Suprapubic skin (tissue), 4 donors: ENCODE measurements around the gene PCSK9. TPM values are rescaled to one million over a fixed set of nuclear protein-coding genes. Genes with fewer than 3 reads are reported as not detected.

Experiments
- DNase-seq, 2 donors: peaks; one replicate each; pipeline ENCODE4 v3.0.0-alpha.2; 2019; ENCODE audit warnings: low spot score in 2 of 2
- H3K27ac ChIP-seq: fragments of 200-600 bp; sonication (generic); one replicate; pipeline ENCODE4 v1.5.1; 2019
- H3K27me3 ChIP-seq: fragments of 200-600 bp; sonication (generic); one replicate; pipeline ENCODE4 v1.5.1; 2019
- H3K36me3 ChIP-seq: fragments of 200-600 bp; sonication (generic); one replicate; pipeline ENCODE4 v1.5.1; 2019
- H3K4me1 ChIP-seq: fragments of 200-600 bp; sonication (generic); one replicate; pipeline ENCODE4 v1.5.1; 2019
- H3K4me3 ChIP-seq: fragments of 200-600 bp; sonication (generic); one replicate; pipeline ENCODE4 v1.5.1; 2019; ENCODE audit warnings: mild to moderate bottlenecking
- H3K9me3 ChIP-seq: fragments of 200-600 bp; sonication (generic); one replicate; pipeline ENCODE4 v1.5.1; 2019
- EP300 ChIP-seq: sonication (generic); formaldehyde crosslinking; IDR thresholded peaks from one replicate; pipeline ENCODE4 v1.6.1; 2017; ENCODE audit warnings: antibody characterized with exemption
- POLR2A ChIP-seq, 2 donors: fragments of 450-650 bp; IDR thresholded peaks; one replicate each; pipeline ENCODE4 v1.6.1; 2017; ENCODE audit warnings: antibody characterized with exemption in 2 of 2, mild to moderate bottlenecking in 2 of 2, moderate library complexity in 2 of 2
- POLR2AphosphoS5 ChIP-seq, 3 donors: sonication (generic); formaldehyde crosslinking; IDR thresholded peaks; one replicate each; pipeline ENCODE4 v1.6.1; 2017; ENCODE audit warnings: antibody characterized with exemption in 3 of 3
- WGBS: methylation state at CpG from one replicate; pipeline ENCODE4 v1.1.5; 2018; 5-methylcytosine and 5-hydroxymethylcytosine counted together
- total RNA-seq, 4 donors: library from RNA; depleted of rRNA; stranded (reverse); fragments of >200 nt; gene quantifications; one replicate each; pipeline ENCODE4 v1.1.0, GENCODE V29; 2016
- TF ChIP-seq, protein P1 (sequence below), 2 donors: fragments of 200-600 bp in 1 of 2; fragments of 450-650 bp in 1 of 2; sonication (generic) in 1 of 2; IDR thresholded peaks; one replicate each; pipeline ENCODE4 v1.5.1; 2016 to 2019; ENCODE audit warnings: antibody characterized with exemption in 2 of 2, mild to moderate bottlenecking in 1 of 2, moderate library complexity in 1 of 2

The PCSK9 gene
- total RNA-seq, 4 donors from 2014 or later = 0.24 to 1.5 (median 0.36) TPM

- H3K9me3 ChIP-seq = no peaks in the 10 kb centered on the region
- H3K4me1 ChIP-seq = no peaks in the 10 kb centered on the region
- H3K36me3 ChIP-seq = peaks cover 98% of the 10 kb centered on the region
- H3K27ac ChIP-seq = no peak overlapping the region
- WGBS = 97% methylated on average over 2 of the region's 2 CpGs
- no peak for TF ChIP-seq POLR2A (IDR thresholded peaks at IDR 0.05)
- no peak for TF ChIP-seq POLR2AphosphoS5 (IDR thresholded peaks at IDR 0.05)
- TF ChIP-seq, protein P1, sequence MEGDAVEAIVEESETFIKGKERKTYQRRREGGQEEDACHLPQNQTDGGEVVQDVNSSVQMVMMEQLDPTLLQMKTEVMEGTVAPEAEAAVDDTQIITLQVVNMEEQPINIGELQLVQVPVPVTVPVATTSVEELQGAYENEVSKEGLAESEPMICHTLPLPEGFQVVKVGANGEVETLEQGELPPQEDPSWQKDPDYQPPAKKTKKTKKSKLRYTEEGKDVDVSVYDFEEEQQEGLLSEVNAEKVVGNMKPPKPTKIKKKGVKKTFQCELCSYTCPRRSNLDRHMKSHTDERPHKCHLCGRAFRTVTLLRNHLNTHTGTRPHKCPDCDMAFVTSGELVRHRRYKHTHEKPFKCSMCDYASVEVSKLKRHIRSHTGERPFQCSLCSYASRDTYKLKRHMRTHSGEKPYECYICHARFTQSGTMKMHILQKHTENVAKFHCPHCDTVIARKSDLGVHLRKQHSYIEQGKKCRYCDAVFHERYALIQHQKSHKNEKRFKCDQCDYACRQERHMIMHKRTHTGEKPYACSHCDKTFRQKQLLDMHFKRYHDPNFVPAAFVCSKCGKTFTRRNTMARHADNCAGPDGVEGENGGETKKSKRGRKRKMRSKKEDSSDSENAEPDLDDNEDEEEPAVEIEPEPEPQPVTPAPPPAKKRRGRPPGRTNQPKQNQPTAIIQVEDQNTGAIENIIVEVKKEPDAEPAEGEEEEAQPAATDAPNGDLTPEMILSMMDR (IDR thresholded peaks at IDR 0.05) = no peak
- TF ChIP-seq EP300 = no peak
- DNase-seq = no peak
- no peaks in the 10 kb centered on the region for H3K27me3 ChIP-seq
- no peak overlapping the region for H3K4me3 ChIP-seq
Observed at GRCh38 chr1:55074455-55074854, 35.1 kb downstream of the PCSK9 start.

GRCh38 chr1:55076356-55076755 lies 37.0 kb downstream of the PCSK9 start:
- peaks cover 98% of the 10 kb centered on the region for H3K36me3 ChIP-seq
- no peak for DNase-seq
- no peak overlapping the region for H3K4me3 ChIP-seq
- no peak overlapping the region for H3K27ac ChIP-seq
- no peaks in the 10 kb centered on the region for H3K9me3 ChIP-seq
- WGBS = 73% methylated on average over 1 of the region's 1 CpG
- no peaks in the 10 kb centered on the region for H3K27me3 ChIP-seq
- no peak for TF ChIP-seq POLR2A (IDR thresholded peaks at IDR 0.05)
- no peak for TF ChIP-seq POLR2AphosphoS5 (IDR thresholded peaks at IDR 0.05)
- no peak for TF ChIP-seq EP300
- TF ChIP-seq, protein P1 (IDR thresholded peaks at IDR 0.05) = no peak
- no peaks in the 10 kb centered on the region for H3K4me1 ChIP-seq

GRCh38 chr1:55078470-55078869 lies 39.1 kb downstream of the PCSK9 start:
- Histone ChIP-seq H3K4me1 (no peaks in the 10 kb centered on the region), H3K36me3 (peaks cover 98% of the 10 kb centered on the region), H3K27ac (no peak overlapping the region), H3K4me3 (no peak overlapping the region), H3K27me3 (no peaks in the 10 kb centered on the region), H3K9me3 (no peaks in the 10 kb centered on the region)
- TF ChIP-seq EP300 (no peak), POLR2A (IDR thresholded peaks at IDR 0.05) (no peak), POLR2AphosphoS5 (IDR thresholded peaks at IDR 0.05) (no peak)
- TF ChIP-seq, protein P1 (IDR thresholded peaks at IDR 0.05) = no peak
- WGBS = 86% methylated on average over 3 of the region's 3 CpGs
- DNase-seq = no peak

DNA sequence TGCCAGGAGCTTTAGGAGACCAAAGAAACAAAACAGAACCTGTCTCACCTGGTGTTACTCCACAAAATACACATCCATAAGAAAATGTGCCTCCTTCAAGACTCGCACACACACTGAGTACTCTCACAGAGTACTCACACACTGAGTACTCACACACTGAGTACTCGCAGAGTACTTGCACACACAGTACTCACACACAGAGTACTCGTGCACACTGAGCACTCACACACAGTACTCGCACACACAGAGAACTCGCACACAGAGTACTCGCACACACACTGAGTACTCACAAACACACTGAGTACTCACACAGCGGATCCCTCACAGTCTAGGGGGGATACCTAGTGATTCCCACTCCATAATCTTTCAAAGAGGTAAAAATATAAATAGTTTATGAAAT lies 40.3 kb downstream of the PCSK9 start:
- Histone ChIP-seq H3K4me3 (no peak overlapping the region), H3K36me3 (peaks cover 98% of the 10 kb centered on the region), H3K27ac (no peak overlapping the region), H3K27me3 (no peaks in the 10 kb centered on the region), H3K9me3 (no peaks in the 10 kb centered on the region), H3K4me1 (no peaks in the 10 kb centered on the region)
- WGBS = 95% methylated on average over 7 of the region's 7 CpGs
- no peak for DNase-seq
- TF ChIP-seq POLR2A (IDR thresholded peaks at IDR 0.05) (no peak), EP300 (no peak), POLR2AphosphoS5 (IDR thresholded peaks at IDR 0.05) (no peak)
- TF ChIP-seq, protein P1 (IDR thresholded peaks at IDR 0.05) = no peak

DNA sequence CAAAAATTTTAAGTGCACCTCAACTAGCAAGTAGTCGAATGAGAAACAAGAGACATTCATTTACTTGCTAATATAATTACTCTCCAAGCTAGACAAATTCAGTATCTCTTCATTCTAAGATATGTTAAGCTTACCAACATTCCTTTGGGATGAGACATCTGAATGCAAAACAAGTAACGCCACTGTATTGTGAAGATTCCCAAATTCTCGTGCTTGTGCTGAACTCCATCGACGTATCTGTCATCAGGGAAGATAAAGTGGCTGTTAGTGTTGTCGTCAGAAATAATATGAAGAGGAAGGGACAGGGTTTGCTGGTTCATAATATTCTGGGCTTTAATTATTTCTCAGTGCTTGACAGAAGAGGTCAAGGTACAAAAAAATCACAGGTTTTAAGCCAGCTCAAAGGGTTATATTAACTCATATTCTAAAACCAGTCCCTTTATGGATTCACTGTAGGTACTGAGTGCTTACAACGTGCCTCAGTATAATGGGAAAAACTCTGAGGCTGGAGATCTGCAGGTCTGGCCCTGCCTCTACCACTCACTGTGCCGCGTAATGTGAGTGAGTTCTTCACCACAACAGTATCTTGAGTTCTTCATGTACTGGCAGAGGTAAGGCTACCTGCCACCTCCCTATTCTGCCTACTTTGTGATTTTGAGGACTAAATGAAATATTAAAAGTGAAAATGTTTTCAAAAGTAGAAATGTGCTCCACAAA lies 42.0 kb downstream of the PCSK9 start:
- H3K4me3 ChIP-seq = no peak overlapping the region
- TF ChIP-seq POLR2AphosphoS5 (IDR thresholded peaks at IDR 0.05) (no peak), POLR2A (IDR thresholded peaks at IDR 0.05) (no peak), EP300 (no peak)
- TF ChIP-seq, protein P1 (IDR thresholded peaks at IDR 0.05) = no peak
- H3K27me3 ChIP-seq = no peaks in the 10 kb centered on the region
- no peaks in the 10 kb centered on the region for H3K9me3 ChIP-seq
- DNase-seq = no peak
- 62% methylated on average over 9 of the region's 9 CpGs for WGBS
- peaks cover 98% of the 10 kb centered on the region for H3K36me3 ChIP-seq
- no peak overlapping the region for H3K27ac ChIP-seq
- no peaks in the 10 kb centered on the region for H3K4me1 ChIP-seq
